OCI-LY7 (cell line): ENCODE measurements around the gene RAB22A.

ENCODE experiments used
- CTCF ChIP-seq: fragments of 200-600 bp; sonication (generic); conservative IDR thresholded peaks from 2 replicates; pipeline ENCODE4 v1.5.1; 2014; ENCODE audit warnings: mild to moderate bottlenecking, antibody characterized with exemption, low read length, moderate library complexity, mixed read lengths
- EZH2phosphoT487 ChIP-seq: fragments of 200-600 bp; sonication (generic); IDR thresholded peaks from 2 replicates; pipeline ENCODE4 v1.6.1; 2018; ENCODE audit warnings: low read depth, borderline replicate concordance, mild to moderate bottlenecking, mixed run types, antibody characterized with exemption, low read length, moderate library complexity, mixed read lengths

GRCh38 chr20:58375759-58376352 is 66.3 kb downstream of the RAB22A start:
- no peak for TF ChIP-seq CTCF
- no peak for TF ChIP-seq EZH2phosphoT487
